Measurements from ENCODE around the gene DGKI. TPM values are rescaled to one million over a fixed set of nuclear protein-coding genes. Genes with fewer than 3 reads are reported as not detected.
A peak's percentile ranks its signal among the peaks of the same experiment; 100 is the strongest.

Gene DGKI
- total and polyA plus RNA-seq, 9 of the 15 experiments (the other 6 are each of a cell fraction or from before 2014, with no cell fraction given), result 0.11 to 0.54 (median 0.15) TPM; not detected in 5

DNA sequence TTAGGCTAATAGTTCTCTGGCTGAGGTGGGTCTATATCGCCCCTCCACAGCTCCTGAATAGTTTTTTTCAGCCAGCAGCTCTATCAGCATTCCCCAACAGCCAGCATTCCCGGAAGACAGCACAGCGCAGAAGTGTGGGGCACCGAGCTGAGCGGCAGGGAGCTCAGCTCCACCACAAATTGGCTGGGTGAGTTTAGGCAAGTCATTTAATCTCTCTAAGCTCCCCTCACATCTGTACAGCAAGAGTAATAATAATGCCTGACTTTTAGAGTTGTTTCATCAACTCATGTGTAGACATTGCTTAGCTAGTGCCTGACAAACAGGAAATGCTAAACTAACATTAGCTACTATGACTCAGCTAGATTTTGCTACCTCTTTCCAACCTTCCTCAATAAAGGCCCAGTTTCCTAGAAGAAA lies 255.3 kb downstream of the DGKI start (continued):
- TF ChIP-seq, protein P1, sequence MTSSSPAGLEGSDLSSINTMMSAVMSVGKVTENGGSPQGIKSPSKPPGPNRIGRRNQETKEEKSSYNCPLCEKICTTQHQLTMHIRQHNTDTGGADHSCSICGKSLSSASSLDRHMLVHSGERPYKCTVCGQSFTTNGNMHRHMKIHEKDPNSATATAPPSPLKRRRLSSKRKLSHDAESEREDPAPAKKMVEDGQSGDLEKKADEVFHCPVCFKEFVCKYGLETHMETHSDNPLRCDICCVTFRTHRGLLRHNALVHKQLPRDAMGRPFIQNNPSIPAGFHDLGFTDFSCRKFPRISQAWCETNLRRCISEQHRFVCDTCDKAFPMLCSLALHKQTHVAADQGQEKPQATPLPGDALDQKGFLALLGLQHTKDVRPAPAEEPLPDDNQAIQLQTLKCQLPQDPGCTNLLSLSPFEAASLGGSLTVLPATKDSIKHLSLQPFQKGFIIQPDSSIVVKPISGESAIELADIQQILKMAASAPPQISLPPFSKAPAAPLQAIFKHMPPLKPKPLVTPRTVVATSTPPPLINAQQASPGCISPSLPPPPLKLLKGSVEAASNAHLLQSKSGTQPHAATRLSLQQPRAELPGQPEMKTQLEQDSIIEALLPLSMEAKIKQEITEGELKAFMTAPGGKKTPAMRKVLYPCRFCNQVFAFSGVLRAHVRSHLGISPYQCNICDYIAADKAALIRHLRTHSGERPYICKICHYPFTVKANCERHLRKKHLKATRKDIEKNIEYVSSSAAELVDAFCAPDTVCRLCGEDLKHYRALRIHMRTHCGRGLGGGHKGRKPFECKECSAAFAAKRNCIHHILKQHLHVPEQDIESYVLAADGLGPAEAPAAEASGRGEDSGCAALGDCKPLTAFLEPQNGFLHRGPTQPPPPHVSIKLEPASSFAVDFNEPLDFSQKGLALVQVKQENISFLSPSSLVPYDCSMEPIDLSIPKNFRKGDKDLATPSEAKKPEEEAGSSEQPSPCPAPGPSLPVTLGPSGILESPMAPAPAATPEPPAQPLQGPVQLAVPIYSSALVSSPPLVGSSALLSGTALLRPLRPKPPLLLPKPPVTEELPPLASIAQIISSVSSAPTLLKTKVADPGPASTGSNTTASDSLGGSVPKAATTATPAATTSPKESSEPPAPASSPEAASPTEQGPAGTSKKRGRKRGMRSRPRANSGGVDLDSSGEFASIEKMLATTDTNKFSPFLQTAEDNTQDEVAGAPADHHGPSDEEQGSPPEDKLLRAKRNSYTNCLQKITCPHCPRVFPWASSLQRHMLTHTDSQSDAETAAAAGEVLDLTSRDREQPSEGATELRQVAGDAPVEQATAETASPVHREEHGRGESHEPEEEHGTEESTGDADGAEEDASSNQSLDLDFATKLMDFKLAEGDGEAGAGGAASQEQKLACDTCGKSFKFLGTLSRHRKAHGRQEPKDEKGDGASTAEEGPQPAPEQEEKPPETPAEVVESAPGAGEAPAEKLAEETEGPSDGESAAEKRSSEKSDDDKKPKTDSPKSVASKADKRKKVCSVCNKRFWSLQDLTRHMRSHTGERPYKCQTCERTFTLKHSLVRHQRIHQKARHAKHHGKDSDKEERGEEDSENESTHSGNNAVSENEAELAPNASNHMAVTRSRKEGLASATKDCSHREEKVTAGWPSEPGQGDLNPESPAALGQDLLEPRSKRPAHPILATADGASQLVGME (CRISPR knock-in tag; IDR thresholded peaks at IDR 0.05), result no peak
- TF ChIP-seq ELF1 (tag; IDR thresholded peaks at IDR 0.05) (peak; percentile 48; the same call in 1 of the 2 replicates), MAFF (IDR thresholded peaks at IDR 0.05; ENCODE audit: low read length) (peak; percentile 85)
- TF ChIP-seq, protein P2, sequence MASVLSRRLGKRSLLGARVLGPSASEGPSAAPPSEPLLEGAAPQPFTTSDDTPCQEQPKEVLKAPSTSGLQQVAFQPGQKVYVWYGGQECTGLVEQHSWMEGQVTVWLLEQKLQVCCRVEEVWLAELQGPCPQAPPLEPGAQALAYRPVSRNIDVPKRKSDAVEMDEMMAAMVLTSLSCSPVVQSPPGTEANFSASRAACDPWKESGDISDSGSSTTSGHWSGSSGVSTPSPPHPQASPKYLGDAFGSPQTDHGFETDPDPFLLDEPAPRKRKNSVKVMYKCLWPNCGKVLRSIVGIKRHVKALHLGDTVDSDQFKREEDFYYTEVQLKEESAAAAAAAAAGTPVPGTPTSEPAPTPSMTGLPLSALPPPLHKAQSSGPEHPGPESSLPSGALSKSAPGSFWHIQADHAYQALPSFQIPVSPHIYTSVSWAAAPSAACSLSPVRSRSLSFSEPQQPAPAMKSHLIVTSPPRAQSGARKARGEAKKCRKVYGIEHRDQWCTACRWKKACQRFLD (CRISPR knock-in tag; IDR thresholded peaks at IDR 0.05), result no peak
